Dendritic cell treated with granulocyte-macrophage colony-stimulating factor and Interleukin-4, amounts not matched to agents 40 ng/mL and 50 ng/mL, for 4 days (primary cell): ENCODE results near the gene ZNF22.

Experiments
- H3K27ac Mint-ChIP-seq: one replicate; pipeline ENCODE4 v1.8.0; 2022; ENCODE audit warnings: mild to moderate bottlenecking, mixed read lengths
- H3K27me3 Mint-ChIP-seq: one replicate; pipeline ENCODE4 v1.8.0; 2022; ENCODE audit warnings: mild to moderate bottlenecking, mixed read lengths
- H3K36me3 Mint-ChIP-seq: one replicate; pipeline ENCODE4 v1.8.0; 2022; ENCODE audit warnings: low read depth, mixed read lengths
- H3K4me1 Mint-ChIP-seq: one replicate; pipeline ENCODE4 v1.8.0; 2022; ENCODE audit warnings: low read depth, mixed read lengths
- H3K4me3 Mint-ChIP-seq: one replicate; pipeline ENCODE4 v1.8.0; 2022; ENCODE audit warnings: mild to moderate bottlenecking, moderate library complexity, mixed read lengths
- H3K9me3 Mint-ChIP-seq: one replicate; pipeline ENCODE4 v1.8.0; 2022; ENCODE audit warnings: mixed read lengths
- intact Hi-C: fragments of 100-400 bp; cut with micrococcal nuclease; formaldehyde crosslinking; loops from one replicate; pipeline ENCODE4 v1.15.0; 2022

The ZNF22 gene

DNA sequence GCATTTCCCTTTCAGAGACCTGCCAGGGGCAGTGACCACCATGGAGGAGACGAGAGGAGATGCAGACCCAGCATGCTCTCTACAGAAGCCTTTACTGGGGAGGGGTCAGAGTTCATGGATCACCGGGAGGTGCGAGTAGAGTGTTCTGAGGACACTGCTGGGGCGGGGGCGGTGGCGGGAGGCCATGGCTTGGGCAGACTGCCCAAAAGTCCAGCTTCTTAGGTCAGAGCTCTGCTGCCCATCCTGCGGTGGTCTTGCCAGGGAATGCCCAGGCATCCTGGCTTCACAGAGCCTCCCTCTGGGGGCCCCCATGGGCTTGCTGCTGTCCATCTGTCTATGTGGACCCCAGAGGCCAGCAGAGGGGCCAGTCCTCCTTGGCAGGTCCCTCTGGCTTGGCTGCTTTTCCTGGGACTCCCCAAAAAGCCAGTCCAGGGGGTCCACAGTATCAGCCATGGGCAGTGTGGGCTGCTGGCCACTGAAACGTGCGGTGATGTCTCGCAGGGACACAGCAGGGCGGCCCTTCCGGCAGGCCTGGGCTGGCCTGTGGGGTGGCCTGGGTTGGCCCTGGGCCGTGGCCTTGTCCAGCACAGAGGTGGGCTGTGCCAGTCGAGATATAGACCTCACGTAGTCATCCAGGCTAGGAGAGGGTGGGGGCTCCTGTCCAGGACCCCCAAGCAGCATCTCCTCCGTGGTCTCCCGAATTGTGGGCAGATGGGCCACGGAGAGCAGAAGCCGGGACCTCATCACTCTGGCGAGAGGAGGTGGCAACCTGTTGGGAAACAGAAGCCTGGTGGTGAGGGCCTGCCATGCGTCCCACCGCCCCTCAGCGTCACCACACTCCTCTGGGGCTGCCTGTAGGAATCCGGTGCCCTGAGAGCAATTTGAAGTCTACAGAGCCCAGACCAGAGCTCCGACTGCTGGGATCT lies 23.2 kb upstream of the ZNF22 start:
- no peaks in the 10 kb centered on the region for H3K9me3 Mint-ChIP-seq

GRCh38 chr10:44978213-44978569 lies 22.5 kb upstream of the ZNF22 start:
- H3K27ac Mint-ChIP-seq: peak overlapping the region; percentile 69

More for the DNA sequence above, 23.2 kb upstream of the ZNF22 start:
- Mint-ChIP-seq H3K4me3 (no peak overlapping the region), H3K27ac (peak overlapping the region; percentile 69), H3K36me3 (peaks cover 92% of the 10 kb centered on the region), H3K4me1 (peaks cover 85% of the 10 kb centered on the region), H3K27me3 (no peaks in the 10 kb centered on the region)
- intact Hi-C loops: no loop called here

DNA sequence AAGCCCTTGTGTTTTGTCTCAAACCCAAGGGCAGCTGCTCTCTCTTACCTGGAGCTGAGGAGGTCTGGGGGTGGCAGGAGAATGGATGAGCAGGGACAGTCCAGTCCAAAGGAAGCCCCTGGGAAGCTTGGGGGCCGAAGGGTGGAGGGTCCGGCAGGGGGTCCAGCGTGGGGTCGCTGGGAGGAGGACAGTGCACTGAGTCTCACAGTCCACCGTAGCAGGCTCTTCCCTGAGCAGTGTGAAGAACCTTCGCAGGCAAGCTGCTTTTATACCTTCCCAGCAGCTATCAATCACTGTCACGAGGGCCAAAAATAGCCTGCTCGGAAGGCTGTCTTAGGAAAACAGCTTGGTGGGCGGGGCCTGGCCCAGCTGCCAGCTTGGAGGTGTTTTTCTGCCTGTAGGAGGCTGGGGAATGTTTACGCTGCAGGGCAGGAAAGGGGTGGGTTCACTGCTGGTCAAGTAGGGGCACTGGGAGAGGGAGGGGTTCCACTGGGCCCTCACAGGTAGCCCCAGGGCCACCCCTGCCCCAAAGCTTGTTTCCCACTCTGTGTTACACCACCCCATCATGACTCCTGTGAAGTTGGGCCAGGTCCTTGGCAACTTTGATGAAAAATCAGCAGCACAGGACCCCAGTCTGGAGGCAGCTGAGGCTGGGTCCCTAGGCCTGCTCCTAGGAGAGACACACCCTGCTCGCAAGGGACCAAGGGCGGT lies 22.0 kb upstream of the ZNF22 start, which contains the start of gene DEPP1:
DEPP1 (minus strand) TSS at position 240 of the 711 bp plus-strand sequence. CDS start 779 bp downstream, outside the sequence.
- no peaks in the 10 kb centered on the region for H3K27me3 Mint-ChIP-seq
- intact Hi-C loops: no loop called here
- peak within 1 kb of the TSS; percentile 69 for H3K27ac Mint-ChIP-seq
- H3K9me3 Mint-ChIP-seq: no peaks in the 10 kb centered on the region
- H3K36me3 Mint-ChIP-seq: peaks cover 92% of the 10 kb centered on the region
- no peak within 1 kb of the TSS for H3K4me3 Mint-ChIP-seq
- H3K4me1 Mint-ChIP-seq: peaks cover 74% of the 10 kb centered on the region

More at GRCh38 chr10:44978213-44978569, 22.5 kb upstream of the ZNF22 start:
- peaks cover 92% of the 10 kb centered on the region for H3K36me3 Mint-ChIP-seq
- peaks cover 79% of the 10 kb centered on the region for H3K4me1 Mint-ChIP-seq
- no peaks in the 10 kb centered on the region for H3K27me3 Mint-ChIP-seq
- H3K9me3 Mint-ChIP-seq: no peaks in the 10 kb centered on the region
- H3K4me3 Mint-ChIP-seq: no peak overlapping the region
- intact Hi-C loops: no loop called here

DNA sequence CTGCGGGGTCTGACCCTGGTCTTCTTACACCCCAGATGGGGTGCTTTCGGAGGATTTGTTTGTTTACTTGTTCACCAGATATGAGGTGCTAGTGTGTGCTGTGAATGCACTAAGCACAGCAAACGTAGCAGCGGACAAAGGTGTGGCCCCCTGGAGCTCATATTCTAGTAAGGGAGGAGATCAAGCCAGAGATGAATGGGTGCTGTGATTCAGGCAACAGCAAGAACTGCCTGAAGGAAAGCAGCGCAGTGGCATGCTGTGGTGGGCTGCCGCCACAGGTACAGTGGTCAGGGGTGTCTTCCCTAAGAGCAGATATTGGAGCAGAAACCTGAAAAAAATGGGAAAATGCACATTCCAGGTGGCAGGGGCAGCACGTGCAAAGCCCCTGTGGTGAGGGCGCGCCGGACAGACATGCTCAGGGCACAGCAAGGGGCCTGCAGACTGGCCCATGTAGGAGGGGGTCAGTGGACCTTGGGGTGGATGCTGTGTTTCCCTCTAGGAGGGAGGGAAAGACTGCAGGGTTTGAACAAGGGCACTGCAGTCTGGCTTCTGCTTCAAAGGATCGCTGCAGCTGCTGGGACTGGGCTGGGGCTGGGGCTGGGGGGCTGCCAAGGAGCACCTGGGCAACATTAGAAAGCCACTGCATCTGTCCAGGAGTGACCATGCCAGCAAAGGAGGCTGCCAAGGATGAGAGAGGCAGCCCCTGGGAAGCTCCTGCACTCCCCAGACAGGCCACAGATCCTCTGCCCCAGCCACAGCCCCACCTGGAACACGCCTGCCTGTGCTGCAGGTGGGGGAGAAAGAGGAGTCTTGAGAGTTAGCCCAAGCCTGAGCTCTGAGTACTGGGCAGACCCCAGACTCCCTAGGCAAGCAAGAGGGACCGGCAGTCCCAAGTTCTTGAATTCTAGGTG lies 21.2 kb upstream of the ZNF22 start:
- Mint-ChIP-seq H3K4me1 (peaks cover 68% of the 10 kb centered on the region), H3K9me3 (no peaks in the 10 kb centered on the region), H3K27me3 (no peaks in the 10 kb centered on the region), H3K27ac (peak overlapping the region; percentile 69), H3K4me3 (no peak overlapping the region), H3K36me3 (peaks cover 92% of the 10 kb centered on the region)
- intact Hi-C loops: no loop called here

- no peaks in the 10 kb centered on the region for H3K9me3 Mint-ChIP-seq
- peaks cover 100% of the 10 kb centered on the region for H3K36me3 Mint-ChIP-seq
- intact Hi-C loops: no loop called here
- H3K27ac Mint-ChIP-seq: peak overlapping the region; percentile 7
- H3K27me3 Mint-ChIP-seq: no peaks in the 10 kb centered on the region
- H3K4me3 Mint-ChIP-seq: no peak overlapping the region
- H3K4me1 Mint-ChIP-seq: peaks cover 68% of the 10 kb centered on the region
Measured at GRCh38 chr10:44980309-44981171, 20.2 kb upstream of the ZNF22 start.

- intact Hi-C loops: no loop called here
- Mint-ChIP-seq H3K36me3 (peaks cover 100% of the 10 kb centered on the region), H3K27ac (peak overlapping the region; percentile 7), H3K4me1 (peaks cover 59% of the 10 kb centered on the region), H3K4me3 (no peak overlapping the region), H3K27me3 (no peaks in the 10 kb centered on the region), H3K9me3 (no peaks in the 10 kb centered on the region)
Measured at GRCh38 chr10:44981172-44982113, 19.3 kb upstream of the ZNF22 start.

- Mint-ChIP-seq H3K27ac (peak overlapping the region; percentile 2), H3K9me3 (no peaks in the 10 kb centered on the region), H3K27me3 (no peaks in the 10 kb centered on the region), H3K36me3 (peaks cover 100% of the 10 kb centered on the region), H3K4me1 (peaks cover 53% of the 10 kb centered on the region), H3K4me3 (no peak overlapping the region)
- intact Hi-C loops: no loop called here
Measured at GRCh38 chr10:44982114-44982460, 18.6 kb upstream of the ZNF22 start.

DNA sequence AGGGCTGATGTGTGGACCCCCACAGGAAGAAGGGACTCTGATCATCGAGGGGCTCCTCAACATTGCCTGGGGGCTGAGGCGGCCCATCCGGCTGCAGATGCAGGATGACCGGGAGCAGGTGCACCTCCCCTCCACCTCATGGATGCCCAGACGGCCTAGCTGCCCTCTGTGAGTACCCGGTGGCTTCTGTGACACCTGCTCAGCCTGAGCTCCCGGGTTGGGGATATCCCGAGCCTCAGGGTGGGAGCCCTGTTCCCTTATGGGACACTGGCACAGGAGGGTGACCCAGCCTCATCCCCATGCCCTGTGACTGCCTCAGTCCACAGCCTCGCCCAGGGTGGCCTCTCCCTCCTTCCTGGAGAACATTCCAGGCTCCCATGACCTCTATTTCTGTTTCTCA lies 18.2 kb upstream of the ZNF22 start:
- no peaks in the 10 kb centered on the region for H3K9me3 Mint-ChIP-seq
- peaks cover 100% of the 10 kb centered on the region for H3K36me3 Mint-ChIP-seq
- no peak overlapping the region for H3K4me3 Mint-ChIP-seq
- no peaks in the 10 kb centered on the region for H3K27me3 Mint-ChIP-seq
- H3K27ac Mint-ChIP-seq: no peak overlapping the region
- intact Hi-C loops: no loop called here
- peaks cover 49% of the 10 kb centered on the region for H3K4me1 Mint-ChIP-seq

DNA sequence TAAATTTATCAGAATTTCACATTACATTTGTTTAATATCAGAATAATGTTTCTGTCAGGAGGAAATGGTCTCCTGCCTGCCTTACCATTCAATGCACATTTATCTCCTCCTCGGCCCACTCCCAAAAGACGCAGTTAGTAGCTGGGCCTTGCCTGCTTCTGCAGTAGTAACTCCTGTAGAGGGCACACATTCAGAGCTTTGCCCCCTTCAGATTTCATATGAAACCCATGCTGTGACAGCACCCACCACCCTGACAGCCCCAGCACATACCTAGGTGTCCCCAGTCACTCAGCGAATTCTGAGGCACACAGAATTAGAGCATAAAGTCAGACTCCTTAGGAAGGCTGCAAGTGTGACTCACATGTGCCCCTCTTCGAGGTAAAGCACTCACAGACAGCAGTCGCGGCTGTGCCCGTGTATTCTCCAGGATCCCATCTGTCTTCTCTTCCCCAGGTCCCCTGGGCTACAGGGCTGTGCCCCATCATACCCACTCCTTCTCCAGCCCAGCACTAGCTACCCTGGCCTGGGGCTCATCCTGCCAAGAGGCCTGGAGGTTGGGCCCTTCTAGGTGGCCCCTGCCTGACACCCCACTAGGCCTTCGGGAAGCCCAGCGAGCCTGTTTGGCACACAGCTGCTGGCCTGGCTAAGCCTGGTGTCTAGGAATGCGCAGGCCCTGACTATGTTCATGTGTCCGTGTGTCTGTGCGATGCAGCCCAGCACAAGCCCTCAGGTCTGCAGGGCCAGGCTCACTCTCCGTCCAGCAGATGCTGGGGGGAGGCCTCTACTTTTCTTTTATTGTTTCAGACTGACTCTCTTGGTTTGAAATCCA lies 17.4 kb upstream of the ZNF22 start:
- no peak overlapping the region for H3K4me3 Mint-ChIP-seq
- H3K4me1 Mint-ChIP-seq: peaks cover 42% of the 10 kb centered on the region
- no peak overlapping the region for H3K27ac Mint-ChIP-seq
- H3K9me3 Mint-ChIP-seq: no peaks in the 10 kb centered on the region
- H3K36me3 Mint-ChIP-seq: peaks cover 100% of the 10 kb centered on the region
- H3K27me3 Mint-ChIP-seq: no peaks in the 10 kb centered on the region
- intact Hi-C loops: no loop called here

GRCh38 chr10:44983895-44984278 lies 16.8 kb upstream of the ZNF22 start:
- no peak overlapping the region for H3K27ac Mint-ChIP-seq

GRCh38 chr10:44984671-44985101 lies 16.0 kb upstream of the ZNF22 start:
- no peak overlapping the region for H3K4me3 Mint-ChIP-seq
- H3K4me1 Mint-ChIP-seq: peaks cover 34% of the 10 kb centered on the region
- no peaks in the 10 kb centered on the region for H3K9me3 Mint-ChIP-seq
- no peak overlapping the region for H3K27ac Mint-ChIP-seq
- intact Hi-C loops: no loop called here
- H3K27me3 Mint-ChIP-seq: no peaks in the 10 kb centered on the region
- H3K36me3 Mint-ChIP-seq: peaks cover 100% of the 10 kb centered on the region

More at GRCh38 chr10:44983895-44984278, 16.8 kb upstream of the ZNF22 start:
- no peak overlapping the region for H3K4me3 Mint-ChIP-seq
- no peaks in the 10 kb centered on the region for H3K9me3 Mint-ChIP-seq
- peaks cover 36% of the 10 kb centered on the region for H3K4me1 Mint-ChIP-seq
- intact Hi-C loops: no loop called here
- peaks cover 100% of the 10 kb centered on the region for H3K36me3 Mint-ChIP-seq
- H3K27me3 Mint-ChIP-seq: no peaks in the 10 kb centered on the region
